K562 (cell line): ENCODE results near the gene PHF12. TPM values are rescaled to one million over a fixed set of nuclear protein-coding genes. Genes with fewer than 3 reads are reported as not detected.

Source experiments
- ATAC-seq: fragments of 200-7000 bp; cut with Tn5 transposase; 3 replicates; pipeline ENCODE4 v1.9.1; 2020; ENCODE audit warnings: moderate library complexity
- BruUV-seq: library from RNA; stranded (reverse); fragments of 400-500 nt; replicated peaks from 2 replicates; lab custom pipeline; 2021; lab: Mats Ljungman, UMichigan
- CTCF ChIA-PET: fragments of 300-600 bp; formaldehyde crosslinking; extraction: SDS; loops from one replicate; lab custom pipeline; 2021; ENCODE audit warnings: low intra/inter-chr PET ratio; lab: Yijun Ruan, JAX
- POLR2A ChIA-PET: fragments of 300-600, 350-650 bp; sonication (Branson Sonifier 250); formaldehyde crosslinking; extraction: SDS; loops from one replicate; lab custom pipeline; 2021; ENCODE audit warnings: antibody characterized with exemption, inconsistent platforms; lab: Yijun Ruan, JAX
- DNase-seq, 4 experiments: peaks; one replicate each; pipeline versions ENCODE4 v3.0.0 to v3.0.0-alpha.2; 2011 to 2018; ENCODE audit warnings: low spot score in 3 of 4, mixed read lengths in 3 of 4; ENCODE audit errors: extremely low read depth in 1 of 4
- FAIRE-seq: peaks from 2 replicates; lab custom pipeline; 2011; peaks lifted over from hg19 to GRCh38; lab: Jason Lieb, UNC
- H2AFZ ChIP-seq: 2 replicates; pipeline ENCODE4 v1.6.0; 2011; ENCODE audit warnings: low read depth, low read length, control low read depth, inconsistent platforms
- H3K27ac ChIP-seq: fragments of 200-600 bp; 3 replicates; pipeline ENCODE4 v1.8.0; 2011; ENCODE audit warnings: low read depth, mild to moderate bottlenecking, control low read depth, inconsistent platforms, low read length, moderate library complexity, mixed read lengths; ENCODE audit errors: extremely low read depth
- H3K27me3 ChIP-seq, 2 experiments: fragments of 300-600 bp in 1 of 2; 2 replicates in 1 of 2; 3 replicates in 1 of 2; pipeline versions ENCODE4 v1.6.0 to v1.8.0; 2011; ENCODE audit warnings: inconsistent platforms in 2 of 2, low read length in 2 of 2, mild to moderate bottlenecking in 1 of 2, mixed read lengths in 1 of 2, moderate library complexity in 1 of 2; ENCODE audit not compliant: control insufficient read depth in 2 of 2, insufficient read depth in 2 of 2
- H3K36me3 ChIP-seq: fragments of 300-600 bp; 3 replicates; pipeline ENCODE4 v1.8.0; 2011; ENCODE audit warnings: mild to moderate bottlenecking, low read length, inconsistent platforms; ENCODE audit not compliant: control insufficient read depth, insufficient read depth
- H3K4me1 ChIP-seq, 2 experiments: fragments of 200-600 bp in 1 of 2; replicated peaks in 1 of 2; 2 replicates in 1 of 2; 3 replicates in 1 of 2; pipeline versions ENCODE4 v1.5.1 to v1.8.0; 2011; ENCODE audit warnings: inconsistent platforms in 2 of 2, low read length in 2 of 2, mild to moderate bottlenecking in 1 of 2, mixed read lengths in 1 of 2, moderate library complexity in 1 of 2; ENCODE audit not compliant: control insufficient read depth in 2 of 2, insufficient read depth in 2 of 2
- H3K4me2 ChIP-seq: 2 replicates; pipeline ENCODE4 v1.6.1; 2011; ENCODE audit warnings: low read length, control low read depth, inconsistent platforms, mixed read lengths; ENCODE audit not compliant: insufficient read depth
- H3K4me3 ChIP-seq: fragments of 200-600 bp; sonication (generic), shearing (Covaris generic); 2 replicates; pipeline ENCODE4 v1.5.1; 2016; ENCODE audit warnings: control low read depth, inconsistent platforms
- H3K79me2 ChIP-seq: fragments of 200-600 bp; 3 replicates; pipeline ENCODE4 v1.8.0; 2011; ENCODE audit warnings: low read length, inconsistent platforms; ENCODE audit not compliant: control insufficient read depth, insufficient read depth
- H3K9ac ChIP-seq, 2 experiments: 2 replicates each; pipeline versions ENCODE4 v1.6.0 to v1.6.1; 2011; ENCODE audit warnings: low read depth in 2 of 2, low read length in 2 of 2, control low read depth in 1 of 2, inconsistent platforms in 1 of 2, mild to moderate bottlenecking in 1 of 2, mixed read lengths in 1 of 2; ENCODE audit not compliant: insufficient read depth in 1 of 2
- H3K9me1 ChIP-seq: one replicate; pipeline ENCODE4 v1.6.0; 2011; ENCODE audit warnings: inconsistent platforms, mild to moderate bottlenecking, low read length, moderate library complexity; ENCODE audit not compliant: control insufficient read depth, insufficient read depth
- H3K9me3 ChIP-seq: replicated peaks from 2 replicates; pipeline ENCODE4 v1.5.1; 2011; ENCODE audit warnings: low read depth, low read length, inconsistent platforms; ENCODE audit not compliant: control insufficient read depth, insufficient read depth
- H4K20me1 ChIP-seq: replicated peaks from 2 replicates; pipeline ENCODE4 v1.6.1; 2011; ENCODE audit warnings: low read length, inconsistent platforms, mixed read lengths; ENCODE audit not compliant: control insufficient read depth, insufficient read depth
- L3MBTL2 ChIP-seq: fragments of 450-650 bp; IDR thresholded peaks from 2 replicates; pipeline ENCODE4 v1.6.1; 2016; ENCODE audit warnings: mild to moderate bottlenecking, moderate library complexity
- MTA3 ChIP-seq: fragments of 450-650 bp; formaldehyde crosslinking; IDR thresholded peaks from 2 replicates; pipeline ENCODE4 v1.6.1; 2017; ENCODE audit warnings: mild to moderate bottlenecking, borderline replicate concordance
- PRPF4 ChIP-seq: fragments of 200-400 bp; formaldehyde crosslinking; IDR thresholded peaks from one replicate; pipeline ENCODE4 v1.6.1; 2017; ENCODE audit warnings: low read length, low read depth, mild to moderate bottlenecking; ENCODE audit not compliant: insufficient read depth, poor library complexity, severe bottlenecking
- RBFOX2 ChIP-seq: fragments of 200-400 bp; formaldehyde crosslinking; IDR thresholded peaks from 2 replicates; pipeline ENCODE4 v1.6.1; 2017; ENCODE audit warnings: low read depth, mild to moderate bottlenecking, low read length, moderate library complexity
- TBP ChIP-seq: optimal IDR thresholded peaks from 2 replicates; pipeline ENCODE3; 2011; ENCODE audit warnings: low read depth, low read length, improper control_type of control experiment
- TCFL5 ChIP-seq: fragments of 250-450 bp; sonication (Bioruptor Pico); conservative IDR thresholded peaks from 2 replicates; pipeline ENCODE4 v1.6.1; 2021; ENCODE audit warnings: mild to moderate bottlenecking, moderate library complexity, matching md5 sums
- U2AF2 ChIP-seq: fragments of 200-400 bp; formaldehyde crosslinking; optimal IDR thresholded peaks from 2 replicates; pipeline ENCODE3; 2017; ENCODE audit warnings: low read depth, mild to moderate bottlenecking, low read length
- ZBTB26 ChIP-seq: fragments of 450-650 bp; formaldehyde crosslinking; IDR thresholded peaks from 2 replicates; pipeline ENCODE4 v1.4.0; 2022; ENCODE audit warnings: missing genetic modification characterization
- WGBS: fragments of 100-300 bp; shearing (Covaris generic); methylation state at CpG from one replicate; pipeline ENCODE4 v1.1.6; 2016; ENCODE audit warnings: low coverage, mixed read lengths; ENCODE audit not compliant: insufficient coverage; ENCODE audit errors: missing lambda C conversion rate; 5-methylcytosine and 5-hydroxymethylcytosine counted together
- in situ Hi-C: fragments of 300-500 bp; cut with MboI; formaldehyde crosslinking; loops from 4 replicates; pipeline ENCODE4 v1.15.0; 2018; ENCODE audit warnings: inconsistent platforms, mixed read lengths
- intact Hi-C: fragments of 100-400 bp; cut with micrococcal nuclease; formaldehyde crosslinking; loops from 2 replicates; pipeline ENCODE4 v1.14.2; 2022
- polyA plus RNA-seq, 8 experiments: library from polyadenylated mRNA; depleted of rRNA in 4 of 8; stranded (reverse) in 5 of 8; unstranded in 3 of 8; fragments of >200 nt; fragmentation: Nextera tagmentation in 2 of 8; fragmentation: Illumina TruSeq in 1 of 8; extraction: Ambion mirVana in 2 of 8; extraction: Trizol in 1 of 8; gene quantifications; 2 replicates each; pipeline versions ENCODE4 v1.2.1 to v1.2.3, GENCODE V29; 2011 to 2014; ENCODE audit warnings: inconsistent platforms in 1 of 8, missing spikeins in 1 of 8
- total RNA-seq, 7 experiments: library from RNA; depleted of rRNA in 6 of 7; stranded (reverse); fragments of >200 nt in 6 of 7; fragmentation: Illumina TruSeq in 2 of 7; extraction: Trizol in 2 of 7; gene quantifications; 2 replicates each; pipeline versions ENCODE4 v1.2.1 to v1.2.3, GENCODE V29; 2011 to 2021; ENCODE audit warnings: low replicate concordance in 1 of 7
- TF ChIP-seq, protein P1 (sequence below): fragments of 450-650 bp; IDR thresholded peaks from 2 replicates; pipeline ENCODE4 v1.6.1; 2016
- TF ChIP-seq, protein P2 (sequence below): IDR thresholded peaks from 2 replicates; pipeline ENCODE4 v1.6.1; 2014; ENCODE audit warnings: antibody characterized with exemption

Gene PHF12
- total and polyA plus RNA-seq, 9 of the 15 experiments (the other 6 are each of a cell fraction or from before 2014, with no cell fraction given) = 0.82 to 31.3 (median 13.5) TPM

- no peaks in the 10 kb centered on the region for H3K9me3 ChIP-seq
- no peak overlapping the region for H3K4me3 ChIP-seq
- 94% methylated on average over 4 of the region's 4 CpGs for WGBS
- 0 out of 3 replicates have a peak, but pooled peaks cover 3% of the 10 kb centered on the region for H3K79me2 ChIP-seq
- ATAC-seq = no peak
- H3K27me3 ChIP-seq = no peaks in the 10 kb centered on the region
- no peak for DNase-seq
- intact Hi-C loops = no loop called here
- POLR2A ChIA-PET = interaction anchor here (0.6 to 1.7 kb wide), 6 partner anchors 12 to 471 kb away, joined by 3 to 6 read pairs (median 4); partner anchors contain the start of gene FLOT2
- H2AFZ ChIP-seq = no peak overlapping the region
- peak overlapping the region in 1 of 2 experiments; percentile 57; a peak in 1 of 4 replicates for H3K9ac ChIP-seq
- peaks cover 4 to 42% of the 10 kb centered on the region in 2 experiments; a peak in 4 of 5 replicates for H3K4me1 ChIP-seq
- H3K4me2 ChIP-seq = no peak overlapping the region
- H4K20me1 ChIP-seq = no peaks in the 10 kb centered on the region; the same call in 1 of the 2 replicates
- FAIRE-seq = no peak
- CTCF ChIA-PET = no interaction called here
- in situ Hi-C loops = no loop called here
- no TSS peak for BruUV-seq
- H3K27ac ChIP-seq = no peak overlapping the region
- H3K36me3 ChIP-seq = peaks cover 59% of the 10 kb centered on the region
- 0 out of 2 replicates have a peak, but pooled peaks have one; percentile 2 for TF ChIP-seq RBFOX2
- TF ChIP-seq TBP = no peak
- TF ChIP-seq, all 486 proteins: peak for 1
- H3K9me1 ChIP-seq = no peaks in the 10 kb centered on the region
Measured at GRCh38 chr17:28885363-28885762, 66.0 kb downstream of the PHF12 start.

DNA sequence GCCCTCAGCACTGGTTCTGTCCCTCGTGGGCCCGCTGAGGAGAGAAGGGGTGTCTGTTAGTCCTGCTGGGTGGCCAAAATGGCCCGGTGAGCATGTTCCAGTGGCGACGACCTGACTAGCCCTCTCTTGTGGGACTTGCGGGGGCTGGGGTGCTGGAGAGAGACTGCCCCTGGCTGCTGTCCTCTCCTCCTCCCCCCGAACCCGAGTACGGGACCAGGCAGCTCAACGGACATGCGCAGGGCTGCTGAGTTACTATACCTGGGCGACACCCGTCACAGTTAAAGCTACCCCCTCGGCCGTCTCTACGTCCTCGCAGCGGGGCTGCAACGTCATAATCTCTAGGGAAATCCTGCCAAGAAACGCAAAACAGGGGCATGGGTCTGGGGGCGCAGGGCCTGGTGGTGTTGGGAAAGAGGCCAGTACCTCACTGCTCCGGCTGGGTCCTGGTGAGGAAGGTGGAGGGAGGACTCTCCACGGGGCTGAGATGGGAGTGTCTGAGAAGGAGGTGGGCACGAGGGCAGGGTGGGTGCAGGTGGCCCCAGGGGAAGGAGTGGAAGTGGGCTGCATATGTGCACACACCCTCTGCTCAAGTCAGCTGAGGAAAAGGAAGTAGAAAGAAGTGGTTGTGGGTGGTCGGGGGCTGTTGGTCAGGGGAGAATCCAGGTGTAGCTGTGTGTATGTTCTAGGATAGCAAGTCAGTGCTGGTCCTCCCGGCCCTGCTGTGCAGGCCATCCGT is 67.2 kb downstream of the PHF12 start:
- BruUV-seq = no TSS peak
- DNase-seq = no peak
- in situ Hi-C loops (no loop called here), intact Hi-C loops (no loop called here)
- no peaks in the 10 kb centered on the region; the same call in 1 of the 2 replicates for H4K20me1 ChIP-seq
- no peak overlapping the region for H3K4me3 ChIP-seq
- peaks cover 71% of the 10 kb centered on the region for H3K36me3 ChIP-seq
- no peak for FAIRE-seq
- WGBS = 83% methylated on average over 27 of the region's 27 CpGs
- H3K9me1 ChIP-seq = no peaks in the 10 kb centered on the region
- CTCF ChIA-PET = no interaction called here
- H2AFZ ChIP-seq = no peak overlapping the region
- H3K27me3 ChIP-seq = no peaks in the 10 kb centered on the region
- ATAC-seq = no peak
- H3K4me2 ChIP-seq = no peak overlapping the region
- peak overlapping the region in 1 of 2 experiments; percentile 77; a peak in 2 of 4 replicates for H3K9ac ChIP-seq
- H3K79me2 ChIP-seq = no peaks in the 10 kb centered on the region
- H3K9me3 ChIP-seq = no peaks in the 10 kb centered on the region
- no peak overlapping the region for H3K27ac ChIP-seq
- POLR2A ChIA-PET = interaction anchor here (0.7 to 1.7 kb wide), 7 partner anchors 10 to 157 kb away, joined by 3 to 7 read pairs (median 4); partner anchors contain the start of gene FLOT2
- H3K4me1 ChIP-seq = peaks cover 11 to 54% of the 10 kb centered on the region in 2 experiments; a peak in 4 of 5 replicates
- peak; percentile 44; the same call in 1 of the 2 replicates for TF ChIP-seq RBFOX2
- no peak for TF ChIP-seq MTA3
- TF ChIP-seq, protein P1, sequence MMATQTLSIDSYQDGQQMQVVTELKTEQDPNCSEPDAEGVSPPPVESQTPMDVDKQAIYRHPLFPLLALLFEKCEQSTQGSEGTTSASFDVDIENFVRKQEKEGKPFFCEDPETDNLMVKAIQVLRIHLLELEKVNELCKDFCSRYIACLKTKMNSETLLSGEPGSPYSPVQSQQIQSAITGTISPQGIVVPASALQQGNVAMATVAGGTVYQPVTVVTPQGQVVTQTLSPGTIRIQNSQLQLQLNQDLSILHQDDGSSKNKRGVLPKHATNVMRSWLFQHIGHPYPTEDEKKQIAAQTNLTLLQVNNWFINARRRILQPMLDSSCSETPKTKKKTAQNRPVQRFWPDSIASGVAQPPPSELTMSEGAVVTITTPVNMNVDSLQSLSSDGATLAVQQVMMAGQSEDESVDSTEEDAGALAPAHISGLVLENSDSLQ = no peak
- TF ChIP-seq, protein P2, sequence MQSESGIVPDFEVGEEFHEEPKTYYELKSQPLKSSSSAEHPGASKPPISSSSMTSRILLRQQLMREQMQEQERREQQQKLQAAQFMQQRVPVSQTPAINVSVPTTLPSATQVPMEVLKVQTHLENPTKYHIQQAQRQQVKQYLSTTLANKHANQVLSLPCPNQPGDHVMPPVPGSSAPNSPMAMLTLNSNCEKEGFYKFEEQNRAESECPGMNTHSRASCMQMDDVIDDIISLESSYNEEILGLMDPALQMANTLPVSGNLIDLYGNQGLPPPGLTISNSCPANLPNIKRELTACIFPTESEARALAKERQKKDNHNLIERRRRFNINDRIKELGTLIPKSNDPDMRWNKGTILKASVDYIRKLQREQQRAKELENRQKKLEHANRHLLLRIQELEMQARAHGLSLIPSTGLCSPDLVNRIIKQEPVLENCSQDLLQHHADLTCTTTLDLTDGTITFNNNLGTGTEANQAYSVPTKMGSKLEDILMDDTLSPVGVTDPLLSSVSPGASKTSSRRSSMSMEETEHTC = no peak
- no peak for TF ChIP-seq L3MBTL2
- TF ChIP-seq PRPF4 = no peak
- TF ChIP-seq ZBTB26 = no peak
- no peak for TF ChIP-seq TCFL5 (CRISPR knock-in tag)
- no peak for TF ChIP-seq U2AF2
